ENCODE data around the gene ASTN1. TPM values are rescaled to one million over a fixed set of nuclear protein-coding genes. Genes with fewer than 3 reads are reported as not detected.

Gene ASTN1
- total RNA-seq, 1 donor from 2014 or later, result not detected

DNA sequence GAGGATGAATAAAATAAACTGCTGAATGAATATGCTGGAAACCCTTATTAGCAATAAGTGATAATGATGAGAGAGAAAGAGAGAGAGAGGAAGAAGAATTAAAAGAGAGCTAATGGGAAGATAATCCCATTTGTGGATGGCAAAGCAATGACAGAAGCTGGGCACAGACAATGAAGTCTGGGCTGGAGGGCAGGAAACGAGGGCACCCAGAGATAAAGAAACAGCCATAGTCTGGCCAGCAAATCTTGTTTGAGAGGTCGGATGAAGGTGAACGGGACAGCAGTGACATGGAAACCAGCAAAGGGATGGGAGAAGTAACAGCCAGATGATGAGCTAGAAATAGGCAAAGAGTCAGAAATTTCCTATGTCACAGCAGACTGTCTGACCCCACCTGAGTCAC, 155.9 kb downstream of the ASTN1 start:
- Mint-ChIP-seq H3K4me3 (ENCODE audit: low read depth) (no peak overlapping the region), H3K27ac (no peak overlapping the region), H3K36me3 (ENCODE audit: low read depth) (no peaks in the 10 kb centered on the region), H3K27me3 (ENCODE audit: low read depth) (no peaks in the 10 kb centered on the region), H3K9me3 (no peaks in the 10 kb centered on the region), H3K4me1 (ENCODE audit: low read depth) (no peaks in the 10 kb centered on the region)
- no peak for DNase-seq (ENCODE audit: low spot score)
- intact Hi-C loops (cut with micrococcal nuclease), result no loop called here

DNA sequence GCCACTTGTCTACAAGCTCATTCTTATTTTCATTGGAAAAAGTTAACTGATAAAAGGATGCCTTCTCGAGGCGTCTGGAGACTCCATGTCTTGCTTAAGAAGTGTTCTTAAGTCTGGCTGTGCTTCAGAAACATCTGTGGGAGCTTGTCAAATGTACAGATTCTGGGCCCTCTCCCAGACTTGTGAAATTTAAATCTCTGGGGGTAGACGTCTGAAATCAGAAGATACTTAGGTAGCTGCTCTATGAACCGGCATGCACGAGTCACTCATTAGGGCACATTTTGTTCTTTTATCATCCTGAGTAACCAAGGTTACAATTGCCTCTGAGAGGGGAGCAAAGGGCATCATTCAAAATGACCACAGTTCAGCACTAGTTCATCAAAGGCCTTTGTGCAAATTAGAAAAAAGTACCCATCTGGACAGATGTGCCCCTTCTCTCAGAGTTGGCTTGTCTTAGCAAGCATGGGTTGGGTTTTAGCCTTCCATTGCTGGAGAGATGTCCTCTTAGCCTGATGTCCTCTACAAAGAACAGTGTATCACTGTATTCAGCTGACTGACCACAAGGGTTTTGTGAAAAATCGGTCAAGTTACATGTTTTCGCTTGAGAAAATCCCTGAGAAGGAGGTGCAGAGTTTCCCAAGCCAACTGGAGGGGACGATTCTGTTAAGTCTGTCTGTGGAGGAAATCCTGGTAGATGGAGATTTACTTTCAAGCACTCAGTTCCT, 156.9 kb downstream of the ASTN1 start:
- intact Hi-C loops (cut with micrococcal nuclease), result no loop called here
- H3K4me1 Mint-ChIP-seq (ENCODE audit: low read depth), result no peaks in the 10 kb centered on the region

DNA sequence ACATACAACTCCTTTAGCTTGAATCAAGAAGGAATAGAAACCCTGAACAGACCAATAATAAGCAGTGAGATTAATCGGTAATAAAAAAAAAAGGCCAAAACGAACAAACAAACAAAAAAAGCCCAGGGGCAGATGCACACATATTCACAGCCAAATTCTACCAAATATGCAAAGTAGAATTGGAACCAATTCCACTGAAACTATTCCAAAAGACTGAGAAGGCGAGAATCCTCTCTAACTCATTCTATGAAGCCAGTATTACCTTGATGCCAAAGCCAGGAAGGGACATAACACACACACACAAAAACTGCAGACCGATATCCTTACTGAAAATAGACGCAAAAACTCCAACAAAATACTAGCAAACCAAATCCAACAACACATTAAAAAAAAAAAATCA, 161.6 kb downstream of the ASTN1 start:
- H3K27me3 Mint-ChIP-seq (ENCODE audit: low read depth), result no peaks in the 10 kb centered on the region
- no peak overlapping the region for H3K4me3 Mint-ChIP-seq (ENCODE audit: low read depth)
- no peak for DNase-seq (ENCODE audit: low spot score)
- H3K27ac Mint-ChIP-seq, result no peak overlapping the region
- intact Hi-C loops (cut with micrococcal nuclease), result no loop called here
- no peaks in the 10 kb centered on the region for H3K36me3 Mint-ChIP-seq (ENCODE audit: low read depth)
- H3K4me1 Mint-ChIP-seq (ENCODE audit: low read depth), result no peaks in the 10 kb centered on the region
- no peaks in the 10 kb centered on the region for H3K9me3 Mint-ChIP-seq

More for the DNA sequence above, 156.9 kb downstream of the ASTN1 start:
- H3K36me3 Mint-ChIP-seq (ENCODE audit: low read depth), result no peaks in the 10 kb centered on the region
- H3K4me3 Mint-ChIP-seq (ENCODE audit: low read depth), result no peak overlapping the region
- no peaks in the 10 kb centered on the region for H3K27me3 Mint-ChIP-seq (ENCODE audit: low read depth)
- no peak overlapping the region for H3K27ac Mint-ChIP-seq
- DNase-seq (ENCODE audit: low spot score), result no peak
- no peaks in the 10 kb centered on the region for H3K9me3 Mint-ChIP-seq

DNA sequence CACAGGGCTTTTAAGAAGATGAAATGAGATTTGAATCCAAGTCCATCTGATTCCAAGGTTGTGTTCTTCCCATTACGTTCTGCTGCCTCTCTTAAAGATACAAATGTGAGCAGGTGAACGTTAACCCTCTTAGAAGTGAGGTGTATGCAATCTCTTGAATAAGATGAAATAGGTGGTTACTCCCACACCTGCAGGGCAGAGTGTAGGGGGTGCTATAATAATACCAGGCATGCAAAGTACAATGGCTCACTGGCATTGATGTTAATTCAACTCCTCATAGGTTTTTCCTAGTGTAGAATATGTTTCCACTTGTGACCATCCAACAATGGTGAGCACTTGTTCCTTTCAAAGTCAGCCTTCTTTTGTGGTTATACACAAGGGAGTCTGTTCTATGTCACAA, 163.0 kb downstream of the ASTN1 start:
- H3K27me3 Mint-ChIP-seq (ENCODE audit: low read depth), result no peaks in the 10 kb centered on the region
- H3K27ac Mint-ChIP-seq, result no peak overlapping the region
- H3K9me3 Mint-ChIP-seq, result no peaks in the 10 kb centered on the region
- intact Hi-C loops (cut with micrococcal nuclease), result no loop called here
- DNase-seq (ENCODE audit: low spot score), result no peak
- H3K4me3 Mint-ChIP-seq (ENCODE audit: low read depth), result no peak overlapping the region
- H3K36me3 Mint-ChIP-seq (ENCODE audit: low read depth), result no peaks in the 10 kb centered on the region
- H3K4me1 Mint-ChIP-seq (ENCODE audit: low read depth), result no peaks in the 10 kb centered on the region

DNA sequence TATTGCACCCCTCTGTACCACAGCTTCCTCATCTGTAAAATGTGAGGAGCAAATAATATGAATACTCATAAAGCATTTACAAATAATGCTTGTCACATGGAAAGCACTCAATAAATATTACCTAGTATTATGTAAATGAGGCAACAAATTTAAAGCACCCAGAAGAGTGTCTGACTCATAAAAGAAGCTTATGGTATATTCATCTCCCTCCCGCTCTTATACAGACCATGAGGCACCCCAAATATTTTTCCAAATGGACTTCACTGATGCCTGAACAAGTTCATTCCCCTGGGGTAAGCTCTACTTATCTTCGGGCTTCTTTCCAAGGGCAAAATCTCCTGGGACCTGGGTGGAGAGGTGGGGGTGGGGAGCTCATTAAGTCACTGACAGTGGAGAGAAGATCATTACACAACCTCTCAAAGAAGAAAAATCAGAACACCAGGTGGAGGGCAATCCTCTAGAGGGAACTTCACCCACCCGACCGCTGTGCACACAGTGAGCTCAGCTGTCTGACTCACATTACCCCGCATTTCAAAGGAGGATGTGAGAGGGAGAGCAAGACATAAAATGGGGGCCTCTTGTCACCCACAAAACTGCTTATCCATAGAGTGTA, 166.2 kb downstream of the ASTN1 start:
- H3K9me3 Mint-ChIP-seq, result no peaks in the 10 kb centered on the region
- H3K4me3 Mint-ChIP-seq (ENCODE audit: low read depth), result no peak overlapping the region
- no peaks in the 10 kb centered on the region for H3K36me3 Mint-ChIP-seq (ENCODE audit: low read depth)
- no peak for DNase-seq (ENCODE audit: low spot score)
- intact Hi-C loops (cut with micrococcal nuclease), result no loop called here
- H3K27ac Mint-ChIP-seq, result no peak overlapping the region
- no peaks in the 10 kb centered on the region for H3K4me1 Mint-ChIP-seq (ENCODE audit: low read depth)
- H3K27me3 Mint-ChIP-seq (ENCODE audit: low read depth), result no peaks in the 10 kb centered on the region

DNA sequence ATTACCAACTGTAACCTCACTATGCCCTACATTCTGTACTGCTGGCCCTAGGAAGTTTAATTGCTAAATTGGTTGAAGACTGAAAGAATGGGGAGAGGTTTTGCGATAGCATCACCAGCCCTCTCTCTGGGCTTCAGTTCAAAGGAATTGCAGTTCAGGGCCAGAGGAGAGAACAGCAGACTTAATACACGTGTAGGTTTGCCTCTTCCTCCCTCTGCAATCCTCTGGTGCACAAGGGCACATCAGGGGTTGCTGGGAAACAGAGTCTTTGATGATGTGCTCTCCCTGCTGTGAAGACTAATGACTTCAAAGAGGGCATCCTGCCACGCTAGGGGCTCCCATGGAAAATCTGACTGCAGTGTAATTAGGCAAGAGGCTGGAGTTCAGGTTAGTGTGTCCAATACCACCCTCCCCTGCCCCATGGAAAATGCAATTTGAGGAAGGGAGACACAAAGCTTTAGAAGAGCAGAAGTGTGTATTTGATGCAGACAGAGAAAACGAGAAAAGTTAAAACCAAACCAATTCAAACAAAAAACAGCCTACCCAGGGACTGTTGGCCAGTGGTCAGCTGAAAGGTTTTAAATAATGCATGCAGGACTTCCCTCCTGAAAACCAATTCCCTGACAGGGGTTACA, 167.9 kb downstream of the ASTN1 start:
- intact Hi-C loops (cut with micrococcal nuclease), result no loop called here
- no peak for DNase-seq (ENCODE audit: low spot score)
- H3K27ac Mint-ChIP-seq, result no peak overlapping the region
- no peaks in the 10 kb centered on the region for H3K27me3 Mint-ChIP-seq (ENCODE audit: low read depth)
- no peak overlapping the region for H3K4me3 Mint-ChIP-seq (ENCODE audit: low read depth)
- H3K36me3 Mint-ChIP-seq (ENCODE audit: low read depth), result no peaks in the 10 kb centered on the region
- no peaks in the 10 kb centered on the region for H3K4me1 Mint-ChIP-seq (ENCODE audit: low read depth)
- no peaks in the 10 kb centered on the region for H3K9me3 Mint-ChIP-seq

DNA sequence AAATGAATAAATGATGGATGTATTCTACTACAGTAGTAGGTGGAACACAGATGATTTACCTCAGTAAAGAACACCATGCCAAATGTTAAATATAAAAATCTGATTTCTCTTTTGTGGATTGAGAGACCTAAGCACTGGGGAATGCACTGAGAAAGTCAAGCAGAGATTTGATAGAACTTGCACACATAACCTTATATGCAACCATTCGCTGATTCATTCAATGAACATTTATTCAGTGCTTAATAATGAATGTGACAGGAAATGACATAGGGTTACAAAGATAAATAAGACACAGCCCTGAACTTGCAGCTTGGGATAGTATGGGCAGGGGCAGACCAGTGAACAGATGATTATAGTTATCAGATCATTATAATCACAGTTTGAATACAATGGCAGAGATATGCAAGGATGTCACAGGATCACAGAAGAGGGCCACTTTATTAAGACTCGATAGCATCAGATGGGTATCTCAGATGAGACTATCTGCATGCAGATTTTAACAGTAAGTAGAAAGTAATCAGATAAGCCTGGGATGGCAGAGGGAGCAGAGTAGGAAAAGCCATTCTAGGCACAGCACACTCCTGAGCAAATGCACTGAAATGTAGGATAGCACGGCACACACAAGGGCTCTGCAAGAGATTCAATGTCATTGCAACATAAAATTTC, 169.4 kb downstream of the ASTN1 start:
- Mint-ChIP-seq H3K27me3 (ENCODE audit: low read depth) (no peaks in the 10 kb centered on the region), H3K4me3 (ENCODE audit: low read depth) (no peak overlapping the region), H3K27ac (no peak overlapping the region), H3K4me1 (ENCODE audit: low read depth) (no peaks in the 10 kb centered on the region), H3K36me3 (ENCODE audit: low read depth) (no peaks in the 10 kb centered on the region), H3K9me3 (no peaks in the 10 kb centered on the region)
- DNase-seq (ENCODE audit: low spot score), result no peak
- intact Hi-C loops (cut with micrococcal nuclease), result no loop called here

DNA sequence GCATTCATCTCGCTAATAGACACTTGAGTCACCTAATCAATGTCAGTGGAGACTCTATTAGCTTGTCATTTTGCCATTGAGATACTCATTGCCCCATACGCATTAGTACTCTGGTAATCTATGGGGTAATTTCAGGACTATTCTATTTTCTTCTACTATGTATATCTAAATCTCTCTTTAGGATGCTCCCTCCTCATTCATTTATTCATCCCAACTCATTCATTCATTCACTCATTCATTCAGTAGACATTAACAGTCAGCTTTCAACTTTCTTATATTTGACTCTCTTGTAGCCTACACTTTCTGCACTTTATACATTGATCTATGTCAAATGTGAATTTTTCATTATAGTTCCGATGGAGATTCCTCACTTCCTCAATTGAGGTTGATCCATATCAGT, 170.9 kb downstream of the ASTN1 start:
- no peak overlapping the region for H3K4me3 Mint-ChIP-seq (ENCODE audit: low read depth)
- no peak overlapping the region for H3K27ac Mint-ChIP-seq
- H3K9me3 Mint-ChIP-seq, result no peaks in the 10 kb centered on the region
- no peaks in the 10 kb centered on the region for H3K36me3 Mint-ChIP-seq (ENCODE audit: low read depth)
- DNase-seq (ENCODE audit: low spot score), result no peak
- intact Hi-C loops (cut with micrococcal nuclease), result no loop called here
- no peaks in the 10 kb centered on the region for H3K27me3 Mint-ChIP-seq (ENCODE audit: low read depth)
- no peaks in the 10 kb centered on the region for H3K4me1 Mint-ChIP-seq (ENCODE audit: low read depth)

DNA sequence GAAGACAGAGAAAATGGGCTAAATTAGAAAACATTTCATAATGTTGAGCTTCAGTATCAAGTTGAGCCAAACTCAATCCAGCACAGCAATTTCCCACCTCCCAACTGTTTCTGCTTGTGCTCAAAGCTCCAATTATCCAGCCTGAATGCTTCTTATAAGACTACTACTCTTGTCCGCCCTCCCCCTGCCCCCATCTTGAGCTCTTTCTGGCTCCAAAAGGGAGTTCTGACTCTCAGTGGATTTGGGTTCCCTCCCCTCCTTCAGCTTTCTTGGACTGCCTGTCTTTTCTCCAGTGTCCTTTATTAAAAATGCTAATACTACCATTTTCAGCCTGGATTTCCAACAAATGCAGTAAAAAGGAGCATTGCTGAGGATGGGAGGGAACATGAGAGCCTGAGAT, 174.8 kb downstream of the ASTN1 start:
- H3K27ac Mint-ChIP-seq, result no peak overlapping the region
- no peaks in the 10 kb centered on the region for H3K36me3 Mint-ChIP-seq (ENCODE audit: low read depth)
- no peak overlapping the region for H3K4me3 Mint-ChIP-seq (ENCODE audit: low read depth)
- H3K9me3 Mint-ChIP-seq, result no peaks in the 10 kb centered on the region
- no peaks in the 10 kb centered on the region for H3K4me1 Mint-ChIP-seq (ENCODE audit: low read depth)
- intact Hi-C loops (cut with micrococcal nuclease), result no loop called here
- no peaks in the 10 kb centered on the region for H3K27me3 Mint-ChIP-seq (ENCODE audit: low read depth)
- DNase-seq (ENCODE audit: low spot score), result no peak

DNA sequence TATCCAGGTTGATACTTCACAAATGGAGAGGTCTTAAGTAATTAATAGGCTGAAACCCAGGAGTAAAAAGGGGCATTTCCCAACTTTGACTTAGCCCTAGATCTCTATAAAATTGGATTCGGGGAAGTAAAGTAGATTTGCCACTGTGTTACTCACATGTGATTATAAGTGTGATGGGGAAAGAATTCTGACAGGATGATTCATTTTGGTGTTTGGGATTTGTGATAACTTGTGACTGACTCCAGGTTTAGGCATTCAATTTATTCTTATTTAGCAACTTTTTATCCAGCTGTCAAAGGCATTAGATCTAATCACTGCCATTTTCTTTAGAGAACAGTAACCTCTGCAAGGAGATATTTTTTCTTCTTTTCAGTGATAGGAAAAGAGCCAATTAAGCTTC, 175.5 kb downstream of the ASTN1 start:
- H3K36me3 Mint-ChIP-seq (ENCODE audit: low read depth), result no peaks in the 10 kb centered on the region
- H3K9me3 Mint-ChIP-seq, result no peaks in the 10 kb centered on the region
- H3K27me3 Mint-ChIP-seq (ENCODE audit: low read depth), result no peaks in the 10 kb centered on the region
- no peak for DNase-seq (ENCODE audit: low spot score)
- H3K4me3 Mint-ChIP-seq (ENCODE audit: low read depth), result no peak overlapping the region
- H3K4me1 Mint-ChIP-seq (ENCODE audit: low read depth), result no peaks in the 10 kb centered on the region
- H3K27ac Mint-ChIP-seq, result no peak overlapping the region
- intact Hi-C loops (cut with micrococcal nuclease), result no loop called here

DNA sequence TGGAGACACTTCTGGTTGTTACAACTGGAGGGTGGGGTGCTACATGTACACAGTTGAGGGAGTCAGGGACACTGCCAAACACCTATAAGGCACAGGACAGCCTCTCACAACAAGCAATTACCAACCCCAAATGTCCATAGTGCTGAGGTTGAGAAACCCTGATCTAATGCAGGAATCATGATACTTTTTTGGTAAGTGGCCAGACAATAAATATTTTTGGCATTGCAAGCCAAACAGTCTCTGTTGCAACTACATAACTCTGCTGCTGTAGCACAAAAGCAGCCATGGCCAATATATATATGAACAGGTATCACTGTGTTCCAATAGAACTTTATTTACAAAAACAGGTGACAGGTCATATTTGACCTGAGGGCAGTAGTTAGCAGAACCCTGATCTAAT, 177.5 kb downstream of the ASTN1 start:
- Mint-ChIP-seq H3K4me1 (ENCODE audit: low read depth) (no peaks in the 10 kb centered on the region), H3K27ac (no peak overlapping the region), H3K9me3 (no peaks in the 10 kb centered on the region), H3K36me3 (ENCODE audit: low read depth) (no peaks in the 10 kb centered on the region), H3K4me3 (ENCODE audit: low read depth) (no peak overlapping the region), H3K27me3 (ENCODE audit: low read depth) (no peaks in the 10 kb centered on the region)
- DNase-seq (ENCODE audit: low spot score), result no peak
- intact Hi-C loops (cut with micrococcal nuclease), result no loop called here

DNA sequence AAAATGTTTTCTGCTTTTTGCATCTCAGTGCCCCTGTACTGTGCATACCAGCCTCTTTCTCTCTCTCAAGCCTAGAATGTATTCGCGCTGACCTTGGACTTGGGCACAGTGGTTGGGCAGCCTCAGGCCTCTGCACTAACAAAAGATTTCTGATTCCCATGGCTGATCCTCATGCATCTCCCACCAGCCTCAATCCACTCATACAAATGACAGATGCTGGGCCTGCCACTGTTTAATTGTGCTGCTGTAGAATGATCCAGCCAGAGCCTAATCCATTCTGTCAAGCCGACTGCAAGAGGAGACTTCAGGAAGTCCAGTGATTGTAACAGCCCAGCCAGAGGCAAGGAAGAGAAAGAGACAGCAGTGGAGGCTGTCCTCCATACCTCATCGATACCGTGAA, 180.8 kb downstream of the ASTN1 start:
- no peak overlapping the region for H3K4me3 Mint-ChIP-seq (ENCODE audit: low read depth)

DNA sequence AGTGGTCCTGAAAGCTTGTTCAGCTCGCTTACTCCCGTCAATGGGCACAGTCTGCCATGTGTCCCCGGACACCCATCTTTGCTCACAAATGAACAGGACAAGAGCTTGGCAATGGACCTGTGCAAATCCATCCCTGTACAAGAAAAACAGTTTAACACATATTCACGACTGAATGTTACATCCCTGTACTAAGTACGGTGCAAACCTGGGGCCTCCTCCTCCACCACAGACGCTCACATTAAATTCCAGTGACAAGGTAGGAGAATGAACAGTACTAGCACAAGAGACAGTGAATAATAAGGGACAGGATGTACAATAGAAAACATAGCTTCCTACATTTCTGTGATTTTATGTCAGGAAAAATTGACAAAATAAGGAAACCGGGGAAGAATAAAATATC, 187.7 kb downstream of the ASTN1 start:
- Mint-ChIP-seq H3K36me3 (ENCODE audit: low read depth) (no peaks in the 10 kb centered on the region), H3K4me3 (ENCODE audit: low read depth) (no peak overlapping the region), H3K27me3 (ENCODE audit: low read depth) (no peaks in the 10 kb centered on the region), H3K27ac (no peak overlapping the region), H3K9me3 (no peaks in the 10 kb centered on the region), H3K4me1 (ENCODE audit: low read depth) (no peaks in the 10 kb centered on the region)
- no peak for DNase-seq (ENCODE audit: low spot score)
- intact Hi-C loops (cut with micrococcal nuclease), result no loop called here

More for the DNA sequence above, 180.8 kb downstream of the ASTN1 start:
- no peak overlapping the region for H3K27ac Mint-ChIP-seq
- DNase-seq (ENCODE audit: low spot score), result no peak
- no peaks in the 10 kb centered on the region for H3K4me1 Mint-ChIP-seq (ENCODE audit: low read depth)
- intact Hi-C loops (cut with micrococcal nuclease), result no loop called here
- no peaks in the 10 kb centered on the region for H3K36me3 Mint-ChIP-seq (ENCODE audit: low read depth)
- H3K9me3 Mint-ChIP-seq, result no peaks in the 10 kb centered on the region
- H3K27me3 Mint-ChIP-seq (ENCODE audit: low read depth), result no peaks in the 10 kb centered on the region
